GM18526 (cell line): ENCODE results near the gene TRPC3.

ENCODE experiments used
- POLR2A ChIP-seq: IDR thresholded peaks from 3 replicates; pipeline ENCODE4 v1.6.1; 2011; ENCODE audit not compliant: insufficient read length; ENCODE audit errors: extremely low read depth

Gene TRPC3

DNA sequence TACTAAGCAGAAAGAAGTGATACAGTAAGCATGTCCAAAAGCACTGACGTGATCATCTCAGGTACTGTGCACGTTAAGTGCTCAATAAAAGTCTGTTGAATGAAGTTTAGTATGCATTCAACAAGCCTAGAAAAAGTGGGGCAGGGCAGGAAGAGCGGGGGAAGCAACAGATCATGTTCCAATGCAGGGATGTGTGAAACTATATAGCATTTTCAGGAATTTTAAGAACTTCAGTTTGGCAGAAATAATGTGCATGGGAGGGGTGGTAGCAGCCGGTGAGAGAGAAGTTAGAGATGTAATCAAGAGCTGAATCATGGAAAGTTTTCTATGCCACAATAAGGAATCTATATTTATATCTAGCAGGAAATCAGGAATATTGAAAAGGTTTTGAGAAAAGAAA, 109.0 kb downstream of the TRPC3 start:
- TF ChIP-seq POLR2A = no peak

- TF ChIP-seq POLR2A = no peak
Measured at GRCh38 chr4:121838136-121838535, 113.7 kb downstream of the TRPC3 start.

GRCh38 chr4:121829511-121829910, 122.3 kb downstream of the TRPC3 start:
- TF ChIP-seq POLR2A = no peak
